HG02981 (cell line): ENCODE measurements around the gene MRPS27.
"Not testable (repeated sequence)": the region's sequence is repeated elsewhere in the genome, so short reads cannot be mapped to it uniquely, and the experiment has no call there.

Source experiments
- ATAC-seq: cut with Tn5 transposase; IDR thresholded peaks from one replicate; pipeline ENCODE4 v1.9.1; 2021; ENCODE audit warnings: mild to moderate bottlenecking, moderate library complexity; ENCODE audit not compliant: unreplicated experiment

Gene MRPS27

GRCh38 chr5:72177538-72177937 is 142.5 kb downstream of the MRPS27 start:
- ATAC-seq = peak; percentile 80

- ATAC-seq = no peak
Observed at GRCh38 chr5:72172786-72173185, 147.3 kb downstream of the MRPS27 start.

GRCh38 chr5:72171667-72172066 is 148.4 kb downstream of the MRPS27 start:
- no peak for ATAC-seq

- ATAC-seq = not testable (repeated sequence)
Observed at GRCh38 chr5:72171181-72171580, 148.9 kb downstream of the MRPS27 start.

- no peak for ATAC-seq
Observed at GRCh38 chr5:72170101-72170500, 149.9 kb downstream of the MRPS27 start.
